PFSK-1 (cell line): ENCODE results near the gene GLIPR2.

Experiments
- FOXP2 ChIP-seq: optimal IDR thresholded peaks from 2 replicates; pipeline ENCODE3; 2011; ENCODE audit warnings: borderline replicate concordance, control low read depth, inconsistent platforms; ENCODE audit not compliant: insufficient read depth; ENCODE audit errors: extremely low read length, extremely low read depth
- POLR2AphosphoS5 ChIP-seq: IDR thresholded peaks from 2 replicates; pipeline ENCODE4 v1.6.1; 2012; ENCODE audit warnings: low read depth, mild to moderate bottlenecking, control low read depth, low read length, moderate library complexity
- SIN3A ChIP-seq: IDR thresholded peaks from 2 replicates; pipeline ENCODE4 v1.6.1; 2012; ENCODE audit warnings: mild to moderate bottlenecking, low read length, moderate library complexity, borderline replicate concordance; ENCODE audit not compliant: insufficient read depth
- TAF1 ChIP-seq: IDR thresholded peaks from 2 replicates; pipeline ENCODE4 v1.6.1; 2012; ENCODE audit warnings: low read length, control low read depth, borderline replicate concordance; ENCODE audit not compliant: insufficient read depth
- TF ChIP-seq, protein P1 (sequence below), 2 experiments: IDR thresholded peaks; 2 replicates each; pipeline versions ENCODE4 v1.6.1 to v1.8.0; 2011 to 2012; ENCODE audit warnings: low read depth in 2 of 2, low read length in 2 of 2, control low read depth in 1 of 2, inconsistent platforms in 1 of 2, mild to moderate bottlenecking in 1 of 2, moderate library complexity in 1 of 2; ENCODE audit not compliant: insufficient read depth in 1 of 2

Gene GLIPR2

DNA sequence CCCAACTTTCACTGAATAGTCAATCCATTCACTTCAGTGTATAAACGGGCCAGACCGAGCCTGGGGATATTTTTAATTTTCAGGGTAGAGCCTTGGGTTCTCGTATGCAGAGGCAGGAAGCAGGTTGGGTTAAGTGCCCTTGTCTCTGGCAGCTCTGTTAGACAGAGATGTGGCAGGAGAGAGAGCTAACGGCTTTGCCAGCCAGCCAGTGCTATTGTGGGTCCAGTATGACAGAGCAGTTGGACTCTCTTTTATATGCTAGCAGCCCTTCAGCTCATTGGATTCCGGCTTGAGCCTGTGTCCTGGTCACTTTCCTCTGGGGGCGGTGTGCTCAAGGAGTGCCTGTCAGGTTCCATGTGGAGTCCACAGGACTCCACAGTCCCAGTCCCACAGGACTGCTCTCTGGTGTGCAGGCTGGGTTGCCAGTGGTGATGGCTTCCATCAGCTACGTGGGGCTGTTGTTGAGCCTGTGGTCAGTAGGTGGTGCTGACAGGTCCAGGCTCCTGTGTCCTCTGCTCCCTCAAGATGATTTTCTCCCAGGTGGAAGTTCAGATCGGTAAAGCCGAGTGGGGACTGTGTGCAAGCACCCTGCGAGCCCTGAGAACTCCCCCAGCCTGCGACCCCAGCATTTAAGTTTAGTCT, 68.5 kb downstream of the GLIPR2 start:
- TF ChIP-seq POLR2AphosphoS5, result no peak

DNA sequence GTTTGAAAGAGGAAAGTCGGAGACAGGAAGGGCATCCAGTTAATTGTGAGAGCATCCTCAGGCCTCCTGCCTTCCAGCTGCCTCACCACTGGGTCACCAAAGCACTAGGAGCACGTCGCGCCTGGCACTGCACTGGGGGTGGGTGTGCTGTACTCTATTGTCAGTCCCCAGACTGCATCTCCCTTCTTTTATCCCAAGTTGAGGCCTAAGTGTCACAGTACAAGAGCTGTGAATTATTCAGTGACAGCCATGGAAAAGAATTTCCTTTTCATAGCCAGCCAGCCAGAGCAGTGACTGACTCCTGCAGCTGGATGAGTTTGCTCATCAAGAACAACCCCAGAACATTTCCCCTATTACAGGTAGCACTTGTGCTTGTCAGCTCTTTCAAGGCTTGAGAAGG, 70.5 kb downstream of the GLIPR2 start:
- TF ChIP-seq, protein P1, sequence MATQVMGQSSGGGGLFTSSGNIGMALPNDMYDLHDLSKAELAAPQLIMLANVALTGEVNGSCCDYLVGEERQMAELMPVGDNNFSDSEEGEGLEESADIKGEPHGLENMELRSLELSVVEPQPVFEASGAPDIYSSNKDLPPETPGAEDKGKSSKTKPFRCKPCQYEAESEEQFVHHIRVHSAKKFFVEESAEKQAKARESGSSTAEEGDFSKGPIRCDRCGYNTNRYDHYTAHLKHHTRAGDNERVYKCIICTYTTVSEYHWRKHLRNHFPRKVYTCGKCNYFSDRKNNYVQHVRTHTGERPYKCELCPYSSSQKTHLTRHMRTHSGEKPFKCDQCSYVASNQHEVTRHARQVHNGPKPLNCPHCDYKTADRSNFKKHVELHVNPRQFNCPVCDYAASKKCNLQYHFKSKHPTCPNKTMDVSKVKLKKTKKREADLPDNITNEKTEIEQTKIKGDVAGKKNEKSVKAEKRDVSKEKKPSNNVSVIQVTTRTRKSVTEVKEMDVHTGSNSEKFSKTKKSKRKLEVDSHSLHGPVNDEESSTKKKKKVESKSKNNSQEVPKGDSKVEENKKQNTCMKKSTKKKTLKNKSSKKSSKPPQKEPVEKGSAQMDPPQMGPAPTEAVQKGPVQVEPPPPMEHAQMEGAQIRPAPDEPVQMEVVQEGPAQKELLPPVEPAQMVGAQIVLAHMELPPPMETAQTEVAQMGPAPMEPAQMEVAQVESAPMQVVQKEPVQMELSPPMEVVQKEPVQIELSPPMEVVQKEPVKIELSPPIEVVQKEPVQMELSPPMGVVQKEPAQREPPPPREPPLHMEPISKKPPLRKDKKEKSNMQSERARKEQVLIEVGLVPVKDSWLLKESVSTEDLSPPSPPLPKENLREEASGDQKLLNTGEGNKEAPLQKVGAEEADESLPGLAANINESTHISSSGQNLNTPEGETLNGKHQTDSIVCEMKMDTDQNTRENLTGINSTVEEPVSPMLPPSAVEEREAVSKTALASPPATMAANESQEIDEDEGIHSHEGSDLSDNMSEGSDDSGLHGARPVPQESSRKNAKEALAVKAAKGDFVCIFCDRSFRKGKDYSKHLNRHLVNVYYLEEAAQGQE (IDR thresholded peaks at IDR 0.05; ENCODE audit: insufficient read depth in 1 of 2, low read depth in 2 of 2, low read length in 2 of 2), result no peak

DNA sequence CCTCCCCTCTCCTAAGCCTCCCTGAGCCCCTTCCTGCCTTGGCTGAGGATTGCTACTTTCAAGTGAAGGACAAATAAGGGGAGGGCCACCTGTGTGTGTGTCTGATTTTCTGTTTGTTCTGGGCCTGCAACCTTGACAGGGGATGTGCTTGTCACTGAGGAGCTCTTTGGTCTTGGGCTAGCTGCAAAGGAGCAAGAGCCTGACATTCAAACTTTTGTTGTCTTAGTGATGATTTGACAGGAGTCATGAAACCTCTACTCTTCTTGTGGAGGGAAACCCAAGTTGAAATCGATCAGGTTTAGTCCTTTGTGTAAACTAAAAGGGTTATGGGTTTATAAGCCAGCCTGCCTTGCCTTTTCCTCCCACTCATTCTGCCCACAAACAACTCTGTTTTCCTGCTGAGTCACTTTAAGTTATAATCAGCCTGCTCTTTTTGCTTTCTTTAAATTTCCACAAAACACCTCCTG, 71.0 kb downstream of the GLIPR2 start:
- TF ChIP-seq, protein P1 (IDR thresholded peaks at IDR 0.05; ENCODE audit: insufficient read depth in 1 of 2, low read depth in 2 of 2, low read length in 2 of 2), result no peak
- no peak for TF ChIP-seq SIN3A
- no peak for TF ChIP-seq FOXP2
- TF ChIP-seq TAF1, result no peak
- no peak for TF ChIP-seq POLR2AphosphoS5

DNA sequence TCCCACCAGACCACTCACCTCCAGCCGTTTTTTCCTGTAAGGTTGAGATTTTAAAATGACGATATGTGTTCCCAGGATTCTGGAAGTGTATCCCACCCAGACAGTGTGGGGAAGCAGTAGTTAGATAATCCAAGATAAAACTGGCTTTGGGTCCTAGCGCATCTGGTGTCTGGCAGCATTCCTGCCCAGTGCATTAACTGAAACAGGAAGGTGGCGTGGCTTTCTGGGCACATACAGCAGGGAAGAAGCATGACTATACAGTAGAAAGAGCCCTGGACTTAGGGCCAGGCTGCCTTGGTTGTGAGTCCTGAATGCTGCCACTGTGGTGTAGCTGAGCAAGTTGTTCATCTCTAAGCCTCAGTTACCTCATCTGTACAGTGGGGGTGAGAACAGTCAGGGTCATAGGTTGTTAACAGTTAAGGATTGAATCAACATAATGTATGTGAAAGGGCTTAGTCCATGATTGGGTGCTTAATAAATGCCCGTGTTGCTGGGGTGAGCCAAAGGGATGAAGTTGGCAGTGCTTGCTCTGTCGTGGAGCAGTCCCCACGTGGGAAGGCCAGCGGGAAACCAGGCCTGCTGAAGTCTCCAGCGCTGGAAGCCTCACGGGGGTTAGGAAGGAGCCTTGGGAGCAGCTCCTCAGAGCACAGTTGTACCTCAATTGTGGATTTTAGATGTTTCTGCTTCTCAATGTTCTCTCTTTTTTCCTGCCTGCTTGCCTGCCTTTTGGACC, 72.2 kb downstream of the GLIPR2 start:
- no peak for TF ChIP-seq FOXP2
- TF ChIP-seq, protein P1 (IDR thresholded peaks at IDR 0.05; ENCODE audit: insufficient read depth in 1 of 2, low read depth in 2 of 2, low read length in 2 of 2), result no peak
- no peak for TF ChIP-seq SIN3A
- no peak for TF ChIP-seq TAF1
- TF ChIP-seq POLR2AphosphoS5, result no peak

DNA sequence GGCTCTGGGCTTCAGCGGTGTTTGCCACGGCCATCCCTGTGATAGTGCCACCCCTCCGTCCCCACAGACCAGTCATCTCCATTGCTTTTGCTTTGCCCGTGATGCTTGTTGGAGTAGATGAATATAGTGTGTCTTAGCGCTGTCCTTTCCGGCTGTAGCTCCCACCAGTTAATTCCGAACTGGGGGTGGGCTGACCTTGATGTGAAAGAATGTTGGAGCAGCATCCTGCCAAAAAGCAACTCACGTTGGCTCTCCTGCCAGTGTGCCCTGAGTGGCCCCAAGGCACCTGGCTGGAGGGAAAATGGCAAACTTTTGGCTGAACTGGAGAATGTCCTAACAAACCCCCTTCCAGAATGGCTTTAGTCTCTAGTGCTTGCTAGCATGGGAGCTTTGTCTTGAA, 74.2 kb downstream of the GLIPR2 start:
- TF ChIP-seq FOXP2 (no peak), TAF1 (no peak), SIN3A (no peak), POLR2AphosphoS5 (no peak)
- TF ChIP-seq, protein P1 (IDR thresholded peaks at IDR 0.05; ENCODE audit: insufficient read depth in 1 of 2, low read depth in 2 of 2, low read length in 2 of 2), result no peak
